Measurements from ENCODE around the gene MAB21L3. TPM values are rescaled to one million over a fixed set of nuclear protein-coding genes. Genes with fewer than 3 reads are reported as not detected.

MAB21L3 gene
- total RNA-seq = not detected

DNA sequence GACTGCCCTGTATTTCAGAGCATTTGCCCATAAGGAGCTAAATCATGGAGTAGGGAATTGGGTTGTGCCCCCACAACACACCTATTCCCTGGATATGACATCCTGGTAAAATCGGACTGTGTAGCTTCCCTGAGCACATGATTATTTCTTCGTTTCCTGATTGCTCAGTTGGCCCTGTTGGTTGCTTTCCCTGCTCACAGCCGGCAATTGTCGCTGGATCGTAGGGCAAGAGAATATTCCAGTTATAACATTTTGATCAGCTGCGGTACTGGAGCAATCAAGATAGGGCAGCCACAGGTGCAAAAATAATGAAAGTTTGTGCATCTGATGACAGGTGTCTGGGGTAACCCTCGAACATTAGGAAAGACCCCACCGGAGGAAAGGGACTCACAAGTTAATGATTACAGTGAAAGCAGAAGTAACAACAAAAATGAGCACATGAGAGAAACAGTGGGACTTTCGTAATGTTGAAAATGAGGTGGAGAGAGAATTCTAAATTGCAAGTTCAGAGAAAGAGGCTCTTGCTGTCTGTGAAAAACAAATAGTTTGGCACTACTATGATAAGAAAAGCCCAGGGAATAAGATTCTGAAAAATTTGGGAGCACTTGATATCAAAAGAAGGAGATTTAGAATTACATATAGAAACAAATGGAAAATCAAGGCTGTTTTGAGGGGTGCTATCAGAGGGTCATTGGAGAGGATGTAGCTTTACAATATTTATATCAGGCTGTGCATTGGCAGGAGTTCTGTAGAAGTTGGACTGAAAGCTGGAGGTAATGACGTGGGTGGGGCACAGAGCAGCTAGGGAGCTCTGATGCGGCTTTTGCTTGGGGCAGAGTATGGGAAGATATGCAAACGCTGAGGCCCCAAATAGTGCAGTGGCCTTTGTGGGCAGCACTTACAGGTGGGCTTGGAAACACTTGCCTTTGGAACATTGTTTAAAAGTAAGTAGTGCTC, at the start of gene MAB21L3:
Gene MAB21L3 (plus strand): TSS at position 833 of the 957 bp plus-strand sequence. CDS start 1,217 bp downstream, outside the sequence.

Other genes with a start within 250 kb of the MAB21L3 start
- under 1 TPM; 0.58 to 0.71 TPM for gene SLC22A15, start 134.9 kb upstream of the MAB21L3 start, total RNA-seq